ENCODE data around the gene ADK. TPM values are rescaled to one million over a fixed set of nuclear protein-coding genes. Genes with fewer than 3 reads are reported as not detected.

The ADK gene
- total and polyA plus RNA-seq, 11 donors: 20.8 to 55.5 (median 39.8) TPM

DNA sequence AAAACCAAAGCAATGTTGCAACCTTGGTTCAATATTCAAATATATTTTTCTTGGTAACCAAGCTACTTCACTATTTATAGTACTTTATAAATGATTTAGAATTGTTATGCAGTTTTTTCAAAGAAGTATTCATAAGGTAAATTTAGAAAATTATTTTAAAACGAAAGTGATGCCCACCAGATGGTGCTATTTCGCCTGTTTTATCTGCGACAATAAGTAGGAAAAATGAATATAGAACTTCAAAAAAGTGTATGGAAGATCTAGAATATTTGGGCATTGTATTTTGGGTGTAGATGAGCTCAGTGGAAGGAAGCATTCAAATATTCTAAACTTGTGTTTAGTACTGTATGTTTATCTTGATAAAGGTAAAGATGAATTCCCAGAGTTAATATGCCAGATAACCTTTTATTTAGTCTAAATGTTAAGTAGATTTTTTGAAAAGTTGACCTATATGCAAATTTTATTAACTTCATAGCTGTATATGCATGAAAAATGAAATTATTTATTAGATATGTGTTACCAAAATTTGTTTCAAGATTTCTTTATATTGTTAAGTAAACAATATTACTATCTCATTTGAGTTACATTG lies 93.2 kb downstream of the ADK start:
- intact Hi-C loops (cut with DNase I): loop anchor here in 7 of 10 donors (1.0 to 10.0 kb wide), 5 partner anchors 856 to 993 kb away; partner anchors contain the start of gene COMTD1 (in 5 of the 7)
- DNase-seq: no peak
- Histone ChIP-seq H3K4me1 (no peaks in the 10 kb centered on the region), H3K27me3 (no peaks in the 10 kb centered on the region), H3K9me3 (no peaks in the 10 kb centered on the region), H3K27ac (no peak overlapping the region), H3K36me3 (peaks cover 0 to 10% (median 3%) of the 10 kb centered on the region in 9 donors), H3K4me3 (no peak overlapping the region)
- no peak for ATAC-seq
- 9 to 13% (median 11%) methylated on average over 3 of the region's 3 CpGs for WGBS, 4 donors
- TF ChIP-seq POLR2A (IDR thresholded peaks at IDR 0.05): no peak
- TF ChIP-seq, protein P1, sequence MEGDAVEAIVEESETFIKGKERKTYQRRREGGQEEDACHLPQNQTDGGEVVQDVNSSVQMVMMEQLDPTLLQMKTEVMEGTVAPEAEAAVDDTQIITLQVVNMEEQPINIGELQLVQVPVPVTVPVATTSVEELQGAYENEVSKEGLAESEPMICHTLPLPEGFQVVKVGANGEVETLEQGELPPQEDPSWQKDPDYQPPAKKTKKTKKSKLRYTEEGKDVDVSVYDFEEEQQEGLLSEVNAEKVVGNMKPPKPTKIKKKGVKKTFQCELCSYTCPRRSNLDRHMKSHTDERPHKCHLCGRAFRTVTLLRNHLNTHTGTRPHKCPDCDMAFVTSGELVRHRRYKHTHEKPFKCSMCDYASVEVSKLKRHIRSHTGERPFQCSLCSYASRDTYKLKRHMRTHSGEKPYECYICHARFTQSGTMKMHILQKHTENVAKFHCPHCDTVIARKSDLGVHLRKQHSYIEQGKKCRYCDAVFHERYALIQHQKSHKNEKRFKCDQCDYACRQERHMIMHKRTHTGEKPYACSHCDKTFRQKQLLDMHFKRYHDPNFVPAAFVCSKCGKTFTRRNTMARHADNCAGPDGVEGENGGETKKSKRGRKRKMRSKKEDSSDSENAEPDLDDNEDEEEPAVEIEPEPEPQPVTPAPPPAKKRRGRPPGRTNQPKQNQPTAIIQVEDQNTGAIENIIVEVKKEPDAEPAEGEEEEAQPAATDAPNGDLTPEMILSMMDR (IDR thresholded peaks at IDR 0.05): peak; percentile 34 to 68 (median 56)

DNA sequence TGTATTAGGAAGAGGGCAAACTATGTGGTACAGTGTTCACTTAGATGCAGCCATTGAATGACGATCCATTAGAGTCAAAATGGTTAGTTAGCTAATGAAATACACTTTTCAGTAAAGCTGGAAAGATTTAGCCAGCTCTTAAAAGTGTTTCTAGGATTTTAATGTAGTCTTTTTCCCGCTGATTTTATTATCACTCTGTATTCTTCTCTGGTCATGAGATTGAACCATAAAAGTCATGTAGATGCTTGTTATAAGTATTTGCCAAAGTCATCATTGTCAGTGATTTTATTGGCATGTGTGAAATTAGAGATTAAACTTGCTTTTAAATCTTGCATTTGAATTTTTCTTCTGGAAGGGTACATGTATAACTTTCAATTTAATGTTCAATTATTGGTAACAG lies 93.8 kb downstream of the ADK start:
- Histone ChIP-seq H3K36me3 (peaks cover 0 to 10% (median 3%) of the 10 kb centered on the region in 9 donors), H3K27ac (no peak overlapping the region), H3K4me3 (no peak overlapping the region), H3K27me3 (no peaks in the 10 kb centered on the region), H3K9me3 (no peaks in the 10 kb centered on the region), H3K4me1 (no peaks in the 10 kb centered on the region)
- DNase-seq: no peak
- intact Hi-C loops (cut with DNase I): loop anchor here (1.0 to 10.0 kb wide), 5 partner anchors 855 to 992 kb away; partner anchors contain the start of gene COMTD1 (in 8 of the 10)
- TF ChIP-seq, protein P1 (IDR thresholded peaks at IDR 0.05): no peak
- no peak for TF ChIP-seq POLR2A (IDR thresholded peaks at IDR 0.05)
- 95 to 98% (median 95%) methylated on average over 2 of the region's 2 CpGs for WGBS, 4 donors
- ATAC-seq: no peak

DNA sequence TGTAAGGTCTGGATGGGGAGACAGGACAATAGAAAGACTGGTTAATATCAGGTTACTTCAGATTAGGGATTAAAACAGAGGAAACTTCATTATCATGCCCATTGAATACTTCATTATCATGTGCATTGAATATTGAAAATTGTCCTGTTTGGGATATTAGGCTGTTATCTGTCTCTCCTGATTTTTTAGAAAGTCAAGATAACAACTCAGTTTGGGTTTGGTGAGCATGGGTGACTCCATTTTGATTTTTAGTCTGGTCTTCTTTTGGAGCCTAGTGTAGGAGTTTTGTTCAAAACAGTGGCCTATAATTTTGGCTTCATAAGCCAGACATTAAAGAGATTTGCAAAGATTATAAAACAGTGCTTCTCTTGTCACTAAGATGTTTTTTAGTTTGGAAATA lies 95.5 kb downstream of the ADK start:
- ATAC-seq (no peak), DNase-seq (no peak)
- TF ChIP-seq, protein P1 (IDR thresholded peaks at IDR 0.05): no peak
- Histone ChIP-seq H3K36me3 (peaks cover 0 to 10% (median 3%) of the 10 kb centered on the region in 9 donors), H3K27me3 (no peaks in the 10 kb centered on the region), H3K27ac (no peak overlapping the region), H3K4me1 (no peaks in the 10 kb centered on the region), H3K9me3 (no peaks in the 10 kb centered on the region), H3K4me3 (no peak overlapping the region)
- intact Hi-C loops (cut with DNase I): loop anchor here in 5 of 10 donors (5.0 to 10.0 kb wide), 3 partner anchors 856 to 991 kb away; partner anchors contain the start of gene COMTD1 (in 5 of the 5)

DNA sequence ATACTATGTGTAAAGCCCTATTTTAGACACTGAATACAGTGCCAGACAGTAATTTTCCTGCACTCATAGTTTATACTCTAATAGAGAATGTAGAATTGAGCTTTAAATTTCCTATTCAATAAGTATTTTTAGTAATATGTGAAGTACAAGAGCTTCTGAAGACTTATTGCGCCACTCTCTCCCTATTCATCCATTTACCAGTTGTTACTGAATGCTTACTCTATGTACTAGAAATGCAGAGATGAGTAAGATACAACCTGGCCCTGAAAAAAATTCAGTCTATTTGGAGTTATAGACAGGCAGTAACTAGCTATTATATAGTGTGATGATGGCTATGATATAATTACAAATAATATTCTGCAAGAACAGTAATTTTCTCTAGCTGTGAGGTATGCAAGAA lies 98.8 kb downstream of the ADK start:
- Histone ChIP-seq H3K4me1 (no peaks in the 10 kb centered on the region), H3K27me3 (no peaks in the 10 kb centered on the region), H3K36me3 (no peaks in the 10 kb centered on the region), H3K27ac (no peak overlapping the region), H3K4me3 (no peak overlapping the region), H3K9me3 (no peaks in the 10 kb centered on the region)
- 92 to 100% (median 96%) methylated on average over 1 of the region's 1 CpG for WGBS, 4 donors
- DNase-seq: no peak
- intact Hi-C loops (cut with DNase I): loop anchor here in 5 of 10 donors (5.0 to 10.0 kb wide), 3 partner anchors 852 to 987 kb away; partner anchors contain the start of gene COMTD1 (in 5 of the 5)
- no peak for TF ChIP-seq POLR2A (IDR thresholded peaks at IDR 0.05)
- TF ChIP-seq, protein P1 (IDR thresholded peaks at IDR 0.05): no peak
- no peak for ATAC-seq

All from heart left ventricle (tissue), 16 donors.